ENCODE results near the gene KCNS1. TPM values are rescaled to one million over a fixed set of nuclear protein-coding genes. Genes with fewer than 3 reads are reported as not detected.

Gene KCNS1
- total RNA-seq, 1 donor from 2014 or later: 3.5 TPM

GRCh38 chr20:45049904-45050471 is 50.9 kb downstream of the KCNS1 start:
- Histone ChIP-seq H3K9me3 (no peaks in the 10 kb centered on the region), H3K4me1 (peaks cover 45% of the 10 kb centered on the region), H3K27me3 (ENCODE audit: low read depth) (no peaks in the 10 kb centered on the region), H3K36me3 (peaks cover 15% of the 10 kb centered on the region), H3K27ac (no peak overlapping the region), H3K4me3 (no peak overlapping the region)
- no peak for ATAC-seq
- TF ChIP-seq, protein P1, sequence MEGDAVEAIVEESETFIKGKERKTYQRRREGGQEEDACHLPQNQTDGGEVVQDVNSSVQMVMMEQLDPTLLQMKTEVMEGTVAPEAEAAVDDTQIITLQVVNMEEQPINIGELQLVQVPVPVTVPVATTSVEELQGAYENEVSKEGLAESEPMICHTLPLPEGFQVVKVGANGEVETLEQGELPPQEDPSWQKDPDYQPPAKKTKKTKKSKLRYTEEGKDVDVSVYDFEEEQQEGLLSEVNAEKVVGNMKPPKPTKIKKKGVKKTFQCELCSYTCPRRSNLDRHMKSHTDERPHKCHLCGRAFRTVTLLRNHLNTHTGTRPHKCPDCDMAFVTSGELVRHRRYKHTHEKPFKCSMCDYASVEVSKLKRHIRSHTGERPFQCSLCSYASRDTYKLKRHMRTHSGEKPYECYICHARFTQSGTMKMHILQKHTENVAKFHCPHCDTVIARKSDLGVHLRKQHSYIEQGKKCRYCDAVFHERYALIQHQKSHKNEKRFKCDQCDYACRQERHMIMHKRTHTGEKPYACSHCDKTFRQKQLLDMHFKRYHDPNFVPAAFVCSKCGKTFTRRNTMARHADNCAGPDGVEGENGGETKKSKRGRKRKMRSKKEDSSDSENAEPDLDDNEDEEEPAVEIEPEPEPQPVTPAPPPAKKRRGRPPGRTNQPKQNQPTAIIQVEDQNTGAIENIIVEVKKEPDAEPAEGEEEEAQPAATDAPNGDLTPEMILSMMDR (IDR thresholded peaks at IDR 0.05): no peak
- DNase-seq: no peak
- intact Hi-C loops (cut with DNase I): no loop called here

GRCh38 chr20:45049438-45049837 is 51.5 kb downstream of the KCNS1 start:
- ATAC-seq (no peak), DNase-seq (no peak)
- H3K9me3 ChIP-seq: no peaks in the 10 kb centered on the region
- TF ChIP-seq, protein P1 (IDR thresholded peaks at IDR 0.05): no peak
- H3K4me1 ChIP-seq: peaks cover 45% of the 10 kb centered on the region
- peaks cover 15% of the 10 kb centered on the region for H3K36me3 ChIP-seq
- H3K27me3 ChIP-seq (ENCODE audit: low read depth): no peaks in the 10 kb centered on the region
- intact Hi-C loops (cut with DNase I): no loop called here
- H3K27ac ChIP-seq: no peak overlapping the region
- H3K4me3 ChIP-seq: no peak overlapping the region

GRCh38 chr20:45047581-45048119 is 53.3 kb downstream of the KCNS1 start:
- no peaks in the 10 kb centered on the region for H3K27me3 ChIP-seq (ENCODE audit: low read depth)
- intact Hi-C loops (cut with DNase I): no loop called here
- no peaks in the 10 kb centered on the region for H3K9me3 ChIP-seq
- TF ChIP-seq, protein P1 (IDR thresholded peaks at IDR 0.05): no peak
- DNase-seq (no peak), ATAC-seq (peak; percentile 11 to 62)
- peaks cover 29% of the 10 kb centered on the region for H3K4me1 ChIP-seq
- H3K4me3 ChIP-seq: no peak overlapping the region
- H3K36me3 ChIP-seq: peaks cover 15% of the 10 kb centered on the region
- no peak overlapping the region for H3K27ac ChIP-seq

- H3K36me3 ChIP-seq: peaks cover 18% of the 10 kb centered on the region
- DNase-seq: no peak
- intact Hi-C loops (cut with DNase I): no loop called here
- no peak for ATAC-seq
- H3K4me3 ChIP-seq: no peak overlapping the region
- TF ChIP-seq, protein P1 (IDR thresholded peaks at IDR 0.05): no peak
- H3K27ac ChIP-seq: no peak overlapping the region
- no peaks in the 10 kb centered on the region for H3K9me3 ChIP-seq
- no peaks in the 10 kb centered on the region for H3K27me3 ChIP-seq (ENCODE audit: low read depth)
- H3K4me1 ChIP-seq: peaks cover 3% of the 10 kb centered on the region
Observed at GRCh38 chr20:45044601-45045000, 56.3 kb downstream of the KCNS1 start.

DNA sequence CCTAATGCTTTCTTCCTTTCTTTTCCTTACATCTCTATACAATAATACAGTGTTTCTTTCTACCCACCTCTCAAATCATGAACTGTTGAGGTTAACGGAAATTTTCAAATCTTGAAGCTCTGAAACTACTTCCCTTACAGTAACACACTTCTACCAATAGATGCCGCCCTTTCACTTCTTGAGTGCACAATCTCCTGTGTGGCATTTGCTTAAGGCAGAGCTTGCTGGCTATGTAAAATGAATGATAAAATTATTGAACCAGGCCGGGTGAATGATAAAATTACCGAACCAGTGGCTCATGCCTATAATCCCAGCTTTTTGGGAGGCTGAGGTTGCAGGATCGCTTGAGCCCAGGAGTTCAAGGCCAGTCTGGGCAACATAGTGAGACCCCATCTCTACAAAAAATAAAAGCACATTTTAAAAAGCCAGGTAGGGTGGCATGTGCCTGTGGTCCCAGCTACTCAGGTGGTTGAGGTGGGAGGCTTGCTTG is 56.8 kb downstream of the KCNS1 start:
- Histone ChIP-seq H3K27ac (no peak overlapping the region), H3K27me3 (ENCODE audit: low read depth) (no peaks in the 10 kb centered on the region), H3K4me1 (peaks cover 4% of the 10 kb centered on the region), H3K36me3 (peaks cover 18% of the 10 kb centered on the region), H3K9me3 (no peaks in the 10 kb centered on the region), H3K4me3 (no peak overlapping the region)
- ATAC-seq: peak; percentile 80 to 82
- intact Hi-C loops (cut with DNase I): no loop called here
- TF ChIP-seq, protein P1 (IDR thresholded peaks at IDR 0.05): peak; percentile 82
- DNase-seq: no peak
